ENCODE measurements around the gene CA14. TPM values are rescaled to one million over a fixed set of nuclear protein-coding genes. Genes with fewer than 3 reads are reported as not detected.
"Not testable (repeated sequence)": the region's sequence is repeated elsewhere in the genome, so short reads cannot be mapped to it uniquely, and the experiment has no call there.

The CA14 gene
- total RNA-seq, 1 donor: not detected

DNA sequence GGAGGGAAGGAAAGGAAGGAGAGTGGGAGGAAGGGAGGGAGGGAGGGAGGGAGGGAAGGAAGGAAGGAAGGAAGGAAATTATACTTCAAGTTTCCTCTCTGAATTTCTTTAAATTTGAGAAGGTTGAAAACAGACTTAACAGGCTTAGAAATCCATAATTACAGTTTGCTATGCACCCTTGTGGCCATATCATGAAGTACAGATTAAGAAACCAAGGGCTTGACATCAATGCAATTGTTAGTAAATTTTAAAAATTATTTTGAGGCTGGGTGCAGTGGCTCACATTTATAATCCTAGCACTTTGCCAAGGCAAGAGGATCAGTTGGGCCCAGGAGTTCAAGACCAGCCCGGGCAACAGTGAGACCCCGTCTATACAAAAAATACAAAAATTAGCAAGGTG, 36.0 kb upstream of the CA14 start:
- no peak overlapping the region for H3K4me3 ChIP-seq (ENCODE audit: low read depth, low read length)
- TF ChIP-seq CTCF (IDR thresholded peaks at IDR 0.05; ENCODE audit: insufficient read depth, low read length): peak; percentile 61
- DNase-seq (ENCODE audit: low read depth): peak; percentile 71

- DNase-seq (ENCODE audit: low read depth): no peak
- TF ChIP-seq CTCF (IDR thresholded peaks at IDR 0.05; ENCODE audit: insufficient read depth, low read length): no peak
- no peak overlapping the region for H3K4me3 ChIP-seq (ENCODE audit: low read depth, low read length)
These were observed 32.6 kb upstream of the CA14 start for GRCh38 chr1:150224983-150225382.

DNA sequence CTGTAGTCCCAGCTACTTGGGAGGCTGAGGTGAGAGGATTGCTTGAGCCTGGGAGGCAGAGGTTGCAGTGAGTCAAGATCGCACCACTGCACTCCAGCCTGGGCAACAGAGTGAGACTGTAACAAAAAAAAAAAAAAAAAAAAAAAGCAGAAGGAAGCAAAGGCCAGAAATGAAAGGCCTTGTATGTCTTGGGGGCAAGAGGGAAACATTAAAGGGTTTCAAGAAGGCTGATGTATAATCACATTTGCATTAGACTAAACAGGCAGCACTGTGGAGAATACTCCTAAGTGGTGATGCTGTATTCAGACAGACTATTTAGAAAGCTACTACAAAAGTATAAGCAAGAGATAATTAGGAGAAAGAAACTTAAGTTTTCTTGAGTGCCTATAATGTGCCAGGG, 32.0 kb upstream of the CA14 start:
- H3K4me3 ChIP-seq (ENCODE audit: low read depth, low read length): no peak overlapping the region
- no peak for DNase-seq (ENCODE audit: low read depth)
- TF ChIP-seq CTCF (IDR thresholded peaks at IDR 0.05; ENCODE audit: insufficient read depth, low read length): no peak

DNA sequence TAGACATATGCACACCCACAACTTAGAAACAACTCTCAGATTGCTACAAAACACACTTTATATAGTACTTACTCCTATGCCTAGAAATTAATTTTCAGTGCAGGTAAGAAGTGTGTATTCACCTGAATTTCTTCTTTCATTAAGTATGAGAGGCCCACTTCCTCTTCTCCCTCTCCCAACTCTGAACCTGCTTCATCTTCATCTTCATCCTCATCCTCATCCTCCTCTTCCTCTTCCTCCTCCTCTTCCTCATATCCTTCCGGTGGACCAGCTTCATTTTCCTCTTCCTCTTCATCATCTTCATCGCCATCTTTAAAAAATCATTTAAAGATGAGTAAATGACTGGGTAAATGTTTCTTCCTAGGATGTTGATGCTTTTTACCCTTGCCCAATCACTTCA, 31.1 kb upstream of the CA14 start:
- TF ChIP-seq CTCF (IDR thresholded peaks at IDR 0.05; ENCODE audit: insufficient read depth, low read length): no peak
- H3K4me3 ChIP-seq (ENCODE audit: low read depth, low read length): no peak overlapping the region
- DNase-seq (ENCODE audit: low read depth): no peak

DNA sequence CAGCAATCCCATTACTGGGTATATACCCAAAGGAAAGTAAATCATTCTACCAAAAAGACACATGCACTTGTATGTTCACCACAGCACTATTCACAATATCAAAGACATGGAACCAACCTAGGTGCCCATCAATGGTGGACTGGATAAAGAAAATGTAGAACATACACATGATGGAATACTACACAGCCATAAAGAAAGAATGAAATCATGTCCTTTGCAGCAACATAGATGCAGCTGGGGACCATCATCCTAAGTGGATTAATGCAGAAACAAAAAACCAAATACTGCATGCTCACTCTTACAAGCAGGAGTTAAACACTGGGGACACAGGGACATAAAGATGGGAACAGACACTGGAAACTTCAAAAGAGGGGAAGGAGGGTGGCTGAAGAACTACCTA, 30.3 kb upstream of the CA14 start:
- DNase-seq (ENCODE audit: low read depth): no peak
- no peak overlapping the region for H3K4me3 ChIP-seq (ENCODE audit: low read depth, low read length)
- no peak for TF ChIP-seq CTCF (IDR thresholded peaks at IDR 0.05; ENCODE audit: insufficient read depth, low read length)

GRCh38 chr1:150228246-150228645, 29.3 kb upstream of the CA14 start:
- not testable (repeated sequence) for H3K4me3 ChIP-seq (ENCODE audit: low read depth, low read length); DNase-seq (ENCODE audit: low read depth)

DNA sequence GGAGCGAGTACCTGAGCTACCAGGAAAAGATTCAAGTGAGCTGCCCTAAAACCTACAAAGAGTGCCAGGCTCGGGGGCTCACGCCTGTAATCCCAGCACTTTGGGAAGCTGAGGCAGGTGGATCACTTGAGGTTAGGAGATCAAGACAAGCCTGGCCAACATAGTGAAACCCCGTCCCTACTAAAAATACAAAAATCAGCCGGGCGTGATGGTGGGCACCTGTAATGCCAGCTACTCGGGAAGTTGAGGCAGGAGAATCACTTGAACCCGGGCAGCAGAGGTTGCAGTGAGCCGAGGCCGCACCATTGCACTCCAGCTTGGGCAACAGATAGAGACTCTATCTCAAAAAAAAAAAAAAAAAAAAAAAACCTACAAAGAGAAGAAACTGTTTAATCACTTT, 24.7 kb upstream of the CA14 start:
- not testable (repeated sequence) for DNase-seq (ENCODE audit: low read depth); H3K4me3 ChIP-seq (ENCODE audit: low read depth, low read length)

- peak; percentile 33 for DNase-seq (ENCODE audit: low read depth)
- H3K4me3 ChIP-seq (ENCODE audit: low read depth, low read length): peak overlapping the region; percentile 91
- TF ChIP-seq CTCF (IDR thresholded peaks at IDR 0.05; ENCODE audit: insufficient read depth, low read length): no peak
These were observed 23.9 kb upstream of the CA14 start for GRCh38 chr1:150233359-150234308.
